HG03432 (cell line): ENCODE measurements around the gene ANKH.

Experiments
- ATAC-seq: cut with Tn5 transposase; IDR thresholded peaks from one replicate; pipeline ENCODE4 v1.9.1; 2021; ENCODE audit warnings: mild to moderate bottlenecking, moderate library complexity; ENCODE audit not compliant: unreplicated experiment

Gene ANKH

DNA sequence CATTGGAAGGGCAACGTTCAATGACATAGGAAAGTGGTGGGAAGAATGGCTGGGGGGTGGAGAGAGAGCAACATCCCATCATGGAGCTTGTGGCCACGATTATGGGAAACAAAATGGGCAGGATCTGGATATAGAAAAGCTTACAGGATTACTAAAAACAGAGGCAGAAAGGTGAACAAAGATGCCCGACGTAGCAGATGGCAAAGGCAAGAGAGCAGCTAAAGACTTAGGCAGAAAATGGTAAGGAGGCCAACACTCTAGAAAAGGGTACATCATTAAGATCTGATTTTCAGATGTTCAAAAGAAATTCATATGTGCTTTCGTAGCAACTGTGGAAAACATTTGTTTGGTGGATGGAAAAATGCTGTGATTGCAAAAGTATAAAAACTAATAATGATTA is 104.5 kb downstream of the ANKH start:
- ATAC-seq, result no peak

GRCh38 chr5:14766584-14766983 is 105.0 kb downstream of the ANKH start:
- no peak for ATAC-seq

DNA sequence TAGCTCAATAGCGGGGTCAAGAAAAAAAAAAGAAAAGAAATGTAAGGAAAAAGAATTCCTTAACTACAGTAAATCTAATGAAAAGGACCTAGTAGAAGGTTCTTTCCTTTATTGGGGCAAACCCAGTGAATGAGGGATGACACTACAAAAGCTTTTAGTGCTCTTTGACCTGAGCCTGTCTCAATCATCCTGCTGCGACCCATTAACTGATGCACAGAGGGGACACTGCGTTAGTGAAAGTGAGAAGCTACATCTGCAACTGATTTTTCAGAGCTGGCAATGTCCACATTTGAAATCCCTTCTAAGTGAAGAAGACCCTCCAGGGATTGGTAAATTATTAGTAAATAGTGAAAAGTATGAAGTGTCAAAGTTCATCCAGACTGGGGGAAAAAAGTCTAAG is 106.0 kb downstream of the ANKH start:
- no peak for ATAC-seq

DNA sequence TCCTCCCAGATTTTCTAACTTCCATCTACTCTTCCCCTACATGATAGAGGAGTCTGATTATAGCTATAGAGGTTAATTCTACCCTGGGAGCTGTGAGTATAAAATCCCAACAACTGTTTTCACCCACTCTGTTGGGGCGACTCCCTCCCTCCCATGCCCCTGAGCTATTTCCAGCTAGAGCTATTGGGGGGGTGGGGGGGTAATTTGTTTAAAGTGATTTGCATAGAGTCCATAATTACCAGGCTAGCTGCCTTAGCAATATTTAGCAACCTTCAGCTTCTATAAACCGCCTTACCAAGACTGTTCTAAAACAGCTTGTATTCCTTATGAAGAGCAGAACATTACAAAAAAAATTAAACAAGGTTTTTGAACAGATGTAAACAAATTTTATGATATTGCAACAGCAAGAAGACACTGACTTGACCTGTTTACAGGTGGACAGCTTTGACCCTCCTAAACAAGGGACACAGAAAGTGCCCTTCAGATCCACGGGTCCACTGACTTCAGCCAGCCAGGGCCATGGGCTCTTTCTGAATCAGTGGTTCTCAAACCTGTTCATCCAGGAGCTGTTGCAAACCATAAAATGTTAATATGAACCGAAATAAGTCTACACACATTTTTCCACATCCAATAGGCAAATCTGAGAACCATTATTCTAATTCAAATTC is 108.9 kb downstream of the ANKH start:
- ATAC-seq, result peak; percentile 63

DNA sequence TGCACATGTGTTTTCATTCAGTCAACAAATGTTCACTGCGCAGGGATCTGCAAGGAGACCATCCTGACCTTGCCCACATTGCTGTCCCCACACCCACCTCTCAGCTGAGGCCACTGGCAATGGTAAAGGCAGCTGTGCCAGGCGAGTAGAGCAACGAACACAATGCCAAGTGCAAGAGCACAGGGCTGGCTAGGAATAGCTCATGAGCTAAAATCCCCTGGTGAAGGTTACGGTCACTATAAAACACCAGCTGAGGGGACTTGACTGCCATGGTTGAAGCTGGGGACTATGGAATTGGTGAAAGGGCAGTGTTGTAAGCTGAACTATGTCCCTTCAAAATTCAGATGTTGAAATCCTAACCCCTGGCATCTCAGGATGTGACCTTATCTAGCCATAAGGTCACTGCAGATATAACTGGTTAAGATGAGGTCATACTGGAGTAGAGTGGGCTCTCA is 111.0 kb downstream of the ANKH start:
- no peak for ATAC-seq

- ATAC-seq, result no peak
These were observed 111.6 kb downstream of the ANKH start for GRCh38 chr5:14759744-14760547.

DNA sequence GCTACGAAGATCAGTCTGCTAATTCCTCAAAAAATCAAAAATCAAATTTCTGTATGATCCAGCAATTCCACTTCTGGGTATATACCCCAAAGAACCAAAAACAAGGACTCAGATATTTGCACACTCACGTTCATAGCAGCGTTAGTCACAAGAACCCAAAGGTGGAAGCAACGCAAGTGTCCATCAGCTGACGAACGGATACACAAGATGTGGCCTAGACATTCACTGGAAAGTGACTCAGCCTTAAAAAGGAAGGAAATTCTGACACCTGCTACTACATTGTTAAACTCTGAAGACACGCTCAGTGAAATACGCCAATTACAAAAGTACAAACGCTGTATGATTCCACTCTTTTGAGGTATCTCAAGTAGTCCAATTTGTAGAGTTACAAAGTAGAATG is 113.7 kb downstream of the ANKH start:
- ATAC-seq, result no peak

DNA sequence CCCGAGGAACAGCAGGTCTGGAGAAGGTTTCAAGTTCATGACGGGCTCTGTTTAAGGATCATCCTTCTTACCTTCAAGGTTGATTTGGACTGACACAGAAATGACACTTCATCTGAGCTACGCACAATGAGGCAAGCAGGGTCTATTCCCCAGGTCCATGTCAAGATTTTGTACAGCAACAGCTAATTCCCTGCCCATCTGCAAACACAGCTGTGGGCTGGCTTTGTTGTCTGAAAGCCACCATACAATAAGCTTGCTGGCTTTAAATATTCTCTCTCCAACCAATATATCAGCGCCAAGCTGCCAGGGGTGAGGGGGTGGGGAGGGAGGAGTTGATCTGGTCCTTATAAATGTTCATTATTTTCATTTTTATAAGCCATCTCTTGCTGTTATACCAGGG is 115.1 kb downstream of the ANKH start:
- no peak for ATAC-seq

GRCh38 chr5:14753947-14754346 is 117.6 kb downstream of the ANKH start:
- no peak for ATAC-seq

DNA sequence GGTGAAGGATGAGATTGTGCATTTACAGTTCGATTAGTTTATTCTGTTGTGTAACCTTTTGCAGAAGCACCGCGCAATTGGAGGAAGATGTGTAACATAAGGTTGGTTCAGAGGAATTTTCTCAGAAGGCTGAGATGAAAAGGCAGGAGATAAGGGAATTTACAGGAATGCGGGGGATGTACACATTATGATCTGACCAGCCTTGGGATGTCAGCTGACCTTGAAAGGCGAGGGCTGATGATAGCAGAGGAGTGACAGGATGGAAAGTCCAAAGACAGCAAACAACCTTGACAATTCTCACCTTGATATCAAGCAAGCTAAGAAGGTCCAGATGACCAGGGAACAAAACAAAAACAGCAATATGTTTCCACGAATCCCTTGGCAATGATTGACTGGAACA is 118.3 kb downstream of the ANKH start:
- no peak for ATAC-seq

- peak; percentile 57 for ATAC-seq
These were observed 119.0 kb downstream of the ANKH start for GRCh38 chr5:14752497-14753071.

DNA sequence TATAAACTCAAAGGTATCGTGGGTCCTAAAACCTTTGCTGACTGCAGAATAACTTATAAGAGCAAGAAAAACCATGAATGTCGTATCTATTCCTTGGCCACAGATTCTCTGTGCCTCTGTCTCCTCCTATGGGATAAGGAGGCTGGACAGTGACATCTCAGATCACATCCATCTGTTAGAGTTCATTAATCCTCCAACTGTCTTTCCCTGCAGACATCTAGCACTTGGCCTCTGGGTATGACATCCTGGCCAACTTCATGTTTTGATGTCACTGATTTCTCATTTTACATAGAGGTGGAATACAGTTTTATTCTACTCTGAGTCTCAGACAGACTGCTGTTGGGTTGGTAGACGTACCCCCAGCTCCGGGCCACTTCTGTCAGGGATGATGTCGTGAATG is 120.9 kb downstream of the ANKH start:
- ATAC-seq, result no peak

DNA sequence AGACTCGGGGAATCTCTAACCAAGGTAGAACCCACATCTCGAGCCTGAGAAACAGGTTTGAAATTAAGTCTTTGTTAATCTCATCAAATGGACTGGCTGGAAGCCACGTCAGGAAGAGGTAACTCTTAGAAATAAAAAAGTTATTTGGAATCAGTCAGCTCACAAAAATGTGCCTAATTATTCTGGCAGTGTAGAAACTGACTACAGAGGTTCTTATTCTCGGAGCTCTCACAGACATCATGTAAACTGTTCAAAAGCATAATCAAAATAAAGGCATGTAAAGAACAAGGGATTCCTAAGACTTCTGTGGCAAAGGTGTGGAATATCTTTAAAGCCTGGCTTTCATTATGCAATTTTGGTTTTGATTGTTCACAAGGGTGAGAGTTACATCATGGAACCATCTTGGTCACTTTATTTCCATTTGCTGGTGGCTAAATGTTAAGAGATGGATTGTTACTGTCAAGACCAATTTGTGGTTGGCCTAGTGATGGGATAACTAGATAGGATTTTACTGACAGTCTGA is 121.9 kb downstream of the ANKH start:
- no peak for ATAC-seq

GRCh38 chr5:14748180-14748900 is 123.2 kb downstream of the ANKH start:
- no peak for ATAC-seq

- ATAC-seq, result no peak
These were observed 125.8 kb downstream of the ANKH start for GRCh38 chr5:14745753-14746152.

GRCh38 chr5:14745188-14745563 is 126.4 kb downstream of the ANKH start:
- ATAC-seq, result no peak

- ATAC-seq, result peak; percentile 67
These were observed 127.0 kb downstream of the ANKH start for GRCh38 chr5:14744296-14745187.

- peak; percentile 24 for ATAC-seq
These were observed 127.8 kb downstream of the ANKH start for GRCh38 chr5:14743601-14744295.

DNA sequence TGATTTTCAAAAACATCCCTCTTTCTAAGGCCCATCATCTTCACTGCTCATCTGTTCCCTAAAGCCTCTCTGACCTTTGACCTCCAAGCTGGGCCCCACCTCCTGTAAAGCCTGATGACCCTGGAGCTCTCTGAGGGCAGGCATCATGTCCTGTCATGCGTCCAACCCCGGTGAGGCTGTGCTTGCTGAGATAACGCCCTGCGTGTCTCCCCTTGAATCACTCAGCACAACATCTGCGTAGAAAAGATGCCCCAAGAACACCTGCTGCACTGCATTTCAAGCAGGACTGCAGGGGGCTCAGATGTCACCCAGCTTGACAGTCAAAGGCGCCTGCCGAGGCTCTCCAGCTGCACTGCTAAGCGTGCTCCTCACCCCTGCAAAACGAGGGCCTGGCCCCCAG is 129.1 kb downstream of the ANKH start:
- ATAC-seq, result no peak
